ENCODE results near the gene BATF. TPM values are rescaled to one million over a fixed set of nuclear protein-coding genes. Genes with fewer than 3 reads are reported as not detected.
A peak's percentile ranks its signal among the peaks of the same experiment; 100 is the strongest.

BATF gene
- total RNA-seq, 2 donors from 2014 or later: not detected

- DNase-seq (peak in 1 of 4 donors; percentile 7), ATAC-seq (no peak)
- Histone ChIP-seq H3K36me3 (replicated peaks in 1 of 2; ENCODE audit: insufficient read depth in 1 of 2, low read depth in 2 of 2) (no peaks in the 10 kb centered on the region), H3K9me3 (no peaks in the 10 kb centered on the region), H3K4me3 (no peak overlapping the region), H3K4me1 (peaks cover 3% of the 10 kb centered on the region), H3K27ac (no peak overlapping the region), H3K27me3 (no peaks in the 10 kb centered on the region)
- intact Hi-C loops (cut with DNase I): no loop called here
- WGBS, 2 donors: 49 to 51% methylated on average over 11 of the region's 11 CpGs
- no peak for TF ChIP-seq POLR2A (IDR thresholded peaks at IDR 0.05)
- TF ChIP-seq, protein P1, sequence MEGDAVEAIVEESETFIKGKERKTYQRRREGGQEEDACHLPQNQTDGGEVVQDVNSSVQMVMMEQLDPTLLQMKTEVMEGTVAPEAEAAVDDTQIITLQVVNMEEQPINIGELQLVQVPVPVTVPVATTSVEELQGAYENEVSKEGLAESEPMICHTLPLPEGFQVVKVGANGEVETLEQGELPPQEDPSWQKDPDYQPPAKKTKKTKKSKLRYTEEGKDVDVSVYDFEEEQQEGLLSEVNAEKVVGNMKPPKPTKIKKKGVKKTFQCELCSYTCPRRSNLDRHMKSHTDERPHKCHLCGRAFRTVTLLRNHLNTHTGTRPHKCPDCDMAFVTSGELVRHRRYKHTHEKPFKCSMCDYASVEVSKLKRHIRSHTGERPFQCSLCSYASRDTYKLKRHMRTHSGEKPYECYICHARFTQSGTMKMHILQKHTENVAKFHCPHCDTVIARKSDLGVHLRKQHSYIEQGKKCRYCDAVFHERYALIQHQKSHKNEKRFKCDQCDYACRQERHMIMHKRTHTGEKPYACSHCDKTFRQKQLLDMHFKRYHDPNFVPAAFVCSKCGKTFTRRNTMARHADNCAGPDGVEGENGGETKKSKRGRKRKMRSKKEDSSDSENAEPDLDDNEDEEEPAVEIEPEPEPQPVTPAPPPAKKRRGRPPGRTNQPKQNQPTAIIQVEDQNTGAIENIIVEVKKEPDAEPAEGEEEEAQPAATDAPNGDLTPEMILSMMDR (IDR thresholded peaks at IDR 0.05): no peak
Measured at GRCh38 chr14:75479770-75480600, 42.3 kb upstream of the BATF start.

- no peak for DNase-seq
- H3K27ac ChIP-seq: no peak overlapping the region
- H3K4me1 ChIP-seq: peaks cover 3% of the 10 kb centered on the region
- no peaks in the 10 kb centered on the region for H3K9me3 ChIP-seq
- no peak overlapping the region for H3K4me3 ChIP-seq
- no peak for ATAC-seq
- whole genome bisulfite sequencing, 2 donors: 85 to 100% methylated on average over 3 to 4 of the region's 4 CpGs
- no peaks in the 10 kb centered on the region for H3K36me3 ChIP-seq (replicated peaks in 1 of 2; ENCODE audit: insufficient read depth in 1 of 2, low read depth in 2 of 2)
- intact Hi-C loops (cut with DNase I): no loop called here
- no peaks in the 10 kb centered on the region for H3K27me3 ChIP-seq
- TF ChIP-seq, protein P1 (IDR thresholded peaks at IDR 0.05): no peak
- TF ChIP-seq POLR2A (IDR thresholded peaks at IDR 0.05): no peak
Measured at GRCh38 chr14:75482366-75482765, 39.9 kb upstream of the BATF start.

- Histone ChIP-seq H3K36me3 (replicated peaks in 1 of 2; ENCODE audit: insufficient read depth in 1 of 2, low read depth in 2 of 2) (no peaks in the 10 kb centered on the region), H3K9me3 (no peaks in the 10 kb centered on the region), H3K4me1 (peaks cover 15% of the 10 kb centered on the region), H3K27me3 (no peaks in the 10 kb centered on the region), H3K27ac (no peak overlapping the region), H3K4me3 (no peak overlapping the region)
- 40 to 43% methylated on average over 4 of the region's 4 CpGs for WGBS, 2 donors
- DNase-seq (peak in 1 of 4 donors; percentile 2), ATAC-seq (no peak)
- intact Hi-C loops (cut with DNase I): no loop called here
- TF ChIP-seq, protein P1 (IDR thresholded peaks at IDR 0.05): no peak
- TF ChIP-seq POLR2A (IDR thresholded peaks at IDR 0.05): no peak
Measured at GRCh38 chr14:75484711-75485429, 37.4 kb upstream of the BATF start.

- Histone ChIP-seq H3K27ac (no peak overlapping the region), H3K36me3 (replicated peaks in 1 of 2; ENCODE audit: insufficient read depth in 1 of 2, low read depth in 2 of 2) (no peaks in the 10 kb centered on the region), H3K27me3 (no peaks in the 10 kb centered on the region), H3K4me1 (peaks cover 11% of the 10 kb centered on the region), H3K4me3 (no peak overlapping the region), H3K9me3 (no peaks in the 10 kb centered on the region)
- ATAC-seq: no peak
- peak in 1 of 4 donors; percentile 3 for DNase-seq
- no peak for TF ChIP-seq POLR2A (IDR thresholded peaks at IDR 0.05)
- TF ChIP-seq, protein P1 (IDR thresholded peaks at IDR 0.05): no peak
- intact Hi-C loops (cut with DNase I): no loop called here
- WGBS, 2 donors: 69 to 79% methylated on average over 1 of the region's 1 CpG
Measured at GRCh38 chr14:75486318-75486717, 36.0 kb upstream of the BATF start.
